GM21737 (cell line): ENCODE results near the gene TXNRD3.
A peak's percentile ranks its signal among the peaks of the same experiment; 100 is the strongest.

Experiments used
- ATAC-seq: cut with Tn5 transposase; IDR thresholded peaks from one replicate; pipeline ENCODE4 v1.9.1; 2021; ENCODE audit warnings: mild to moderate bottlenecking, moderate library complexity; ENCODE audit not compliant: unreplicated experiment

The TXNRD3 gene

DNA sequence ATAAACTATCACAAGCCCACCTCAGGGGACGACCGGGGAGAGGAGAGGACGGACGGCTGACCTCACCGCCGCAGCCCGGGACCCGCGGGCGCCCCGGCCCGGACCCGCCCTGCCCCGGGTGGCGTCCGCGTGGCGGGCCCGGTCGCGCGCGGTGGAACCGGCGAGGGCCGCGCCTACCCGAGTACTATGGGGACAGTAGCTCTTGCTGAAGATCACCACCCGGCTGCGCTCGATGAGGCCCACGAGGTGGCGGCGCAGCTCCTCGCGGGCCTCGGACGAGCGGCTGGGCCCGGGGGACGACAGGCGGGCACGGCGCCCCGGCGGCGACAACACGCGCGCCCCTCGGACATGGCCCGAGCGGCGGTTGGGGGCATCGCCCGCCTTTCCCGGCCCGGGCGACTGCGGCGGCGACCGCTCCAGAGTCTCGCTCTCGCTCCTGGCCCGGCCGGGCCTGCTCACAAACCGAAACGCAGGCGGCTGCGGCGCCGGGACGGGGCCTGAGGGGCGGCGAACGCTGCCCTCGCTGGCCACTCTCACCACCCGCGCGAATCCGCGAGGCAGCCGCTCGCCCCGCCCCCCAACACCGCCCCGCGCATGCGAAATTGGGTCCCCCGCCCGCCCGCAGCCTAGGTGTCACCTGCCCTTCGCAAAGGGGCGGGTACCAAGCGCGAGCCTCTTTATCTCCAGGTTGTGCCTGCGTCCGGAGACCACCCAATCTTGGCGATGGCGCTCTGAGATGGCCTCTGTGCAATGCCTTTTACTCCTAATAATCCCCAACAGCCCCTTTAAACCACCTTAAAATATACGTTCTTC is at the start of gene TXNRD3:
TXNRD3 (minus strand) TSS at position 554 of the 813 bp plus-strand sequence.
- ATAC-seq: no peak

DNA sequence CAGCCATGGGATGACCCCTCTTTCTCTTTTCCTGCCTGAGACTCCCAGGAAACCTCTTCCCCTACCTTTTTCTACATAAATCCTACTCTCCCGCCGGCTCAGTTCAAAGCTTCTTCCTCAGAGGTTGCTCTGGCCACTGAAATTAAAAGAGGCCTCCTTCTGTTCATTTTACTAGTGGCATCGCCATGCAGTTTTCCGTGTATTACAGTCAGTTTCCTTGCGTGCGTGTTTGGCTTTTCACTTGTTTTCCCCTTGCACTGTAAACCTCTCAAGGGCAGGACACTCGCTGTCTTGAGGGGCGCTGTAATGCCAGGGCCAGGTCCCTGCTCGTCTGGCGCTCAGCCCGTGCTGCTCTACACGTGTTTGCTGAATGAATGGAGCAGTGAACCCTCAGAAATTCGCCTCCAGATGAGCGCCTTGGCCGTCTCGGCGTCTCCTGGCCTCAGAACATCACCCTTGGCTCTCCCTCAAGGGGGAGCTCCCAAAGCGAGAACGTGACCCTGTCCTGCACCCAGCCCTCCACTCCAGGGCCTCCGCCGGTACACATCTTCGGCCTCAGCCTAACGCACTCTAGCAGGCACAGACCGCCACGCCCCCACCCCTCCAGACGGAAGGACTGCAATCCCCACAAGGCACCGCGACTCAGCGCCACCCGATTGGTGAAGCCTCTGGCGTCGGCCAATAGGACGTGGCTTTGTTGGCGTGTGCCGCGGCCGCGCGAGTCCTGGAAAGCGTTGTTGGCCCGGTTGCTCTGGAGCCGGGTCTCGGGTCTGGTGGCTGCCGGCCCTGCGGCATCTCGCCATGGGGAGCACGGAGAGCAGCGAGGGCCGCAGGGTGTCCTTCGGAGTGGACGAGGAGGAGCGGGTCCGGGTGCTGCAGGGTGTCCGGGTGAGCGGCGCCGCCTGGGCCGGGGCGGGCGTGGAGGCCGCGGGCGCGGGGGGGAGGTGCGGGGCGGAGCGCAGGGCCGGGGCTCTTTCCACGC is 48.9 kb upstream of the TXNRD3 start, which contains the start of gene CHCHD6:
CHCHD6 (plus strand) TSS at position 729 of the 982 bp plus-strand sequence; CDS start at position 802, 73 bp downstream.
- ATAC-seq: peak; percentile 95

DNA sequence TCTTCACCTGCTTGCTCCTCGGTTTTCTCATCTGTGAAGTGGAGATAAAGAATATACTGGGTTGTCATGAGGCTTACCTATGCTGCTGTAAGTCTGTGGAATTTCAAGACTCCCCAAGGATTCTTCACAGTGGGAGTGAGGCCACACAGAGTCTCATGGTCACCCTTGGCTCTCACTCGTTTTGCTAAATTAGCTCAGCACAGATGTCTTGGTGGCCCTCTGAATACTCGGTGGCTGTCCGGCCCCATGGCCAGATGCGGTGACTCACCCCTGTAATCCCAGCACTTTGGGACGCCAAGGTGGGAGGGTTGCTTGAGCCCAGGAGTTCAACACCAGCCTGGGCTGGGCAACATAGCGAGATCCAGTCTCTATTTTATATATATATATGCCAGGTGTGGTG is 44.1 kb upstream of the TXNRD3 start:
- no peak for ATAC-seq

DNA sequence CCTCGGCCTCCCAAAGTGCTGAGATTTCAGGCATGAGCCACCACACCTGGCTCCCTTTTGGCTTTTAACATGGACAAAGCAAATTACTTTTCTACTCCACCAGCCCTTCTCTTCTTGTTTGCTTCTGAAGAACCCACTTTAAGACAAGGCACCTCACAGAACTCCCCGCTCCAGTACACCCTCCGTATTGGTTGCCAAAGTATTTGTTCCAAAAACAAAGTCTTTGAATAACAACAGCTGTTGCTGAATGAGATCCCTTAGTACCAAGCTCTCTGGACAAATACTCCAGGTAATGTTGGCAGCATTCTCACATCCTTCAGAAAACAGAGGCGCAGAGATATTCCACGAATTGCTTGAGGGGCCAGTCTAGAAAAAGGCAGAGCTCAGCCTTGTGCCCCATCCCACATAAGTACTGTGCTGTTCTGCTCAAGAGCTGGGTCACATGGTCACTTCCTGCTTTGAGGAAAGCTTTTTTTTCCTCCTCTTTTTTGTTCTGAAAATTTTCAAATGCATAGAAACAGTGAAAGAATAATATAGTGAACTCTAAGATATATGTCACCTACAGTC is 41.9 kb upstream of the TXNRD3 start:
- ATAC-seq: no peak

DNA sequence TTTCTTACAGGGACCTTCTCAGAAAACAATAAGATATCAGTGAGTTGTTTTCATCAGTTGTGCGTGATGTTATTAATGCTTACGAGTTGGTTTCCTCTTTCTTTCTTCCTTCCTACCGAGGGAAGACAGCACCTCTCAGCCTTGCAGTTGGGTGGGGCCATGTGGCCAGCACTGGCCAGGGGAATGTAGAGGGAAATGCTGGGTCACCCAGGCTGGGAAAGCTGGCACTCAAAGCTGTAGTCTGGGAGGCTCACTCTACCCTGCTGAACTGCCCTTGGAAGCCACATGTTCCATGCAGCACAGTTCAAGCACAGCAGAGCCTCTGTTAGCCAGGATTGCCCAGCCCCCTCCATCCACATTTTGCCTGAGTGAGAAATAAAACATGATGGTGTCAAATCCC is 39.0 kb upstream of the TXNRD3 start:
- ATAC-seq: no peak

DNA sequence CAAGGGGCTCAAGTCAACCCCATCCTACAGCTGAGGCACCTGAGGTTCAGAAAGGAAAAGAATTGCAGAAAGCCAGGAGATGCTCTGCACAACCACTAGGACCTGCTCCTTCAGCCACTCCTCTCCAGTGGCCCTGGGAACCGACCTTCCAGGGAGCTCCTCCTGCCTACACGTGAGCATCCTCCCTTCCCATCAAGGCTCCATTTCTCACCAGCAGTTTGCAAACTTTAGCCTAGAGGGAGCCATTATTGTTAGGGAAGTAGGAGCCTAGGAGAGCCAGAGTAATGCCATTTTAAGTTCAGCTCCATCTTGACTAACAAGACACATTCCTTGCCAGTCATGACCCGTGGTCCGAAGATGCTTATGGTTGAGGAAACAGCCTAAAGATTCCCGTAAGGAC is 37.9 kb upstream of the TXNRD3 start:
- no peak for ATAC-seq

DNA sequence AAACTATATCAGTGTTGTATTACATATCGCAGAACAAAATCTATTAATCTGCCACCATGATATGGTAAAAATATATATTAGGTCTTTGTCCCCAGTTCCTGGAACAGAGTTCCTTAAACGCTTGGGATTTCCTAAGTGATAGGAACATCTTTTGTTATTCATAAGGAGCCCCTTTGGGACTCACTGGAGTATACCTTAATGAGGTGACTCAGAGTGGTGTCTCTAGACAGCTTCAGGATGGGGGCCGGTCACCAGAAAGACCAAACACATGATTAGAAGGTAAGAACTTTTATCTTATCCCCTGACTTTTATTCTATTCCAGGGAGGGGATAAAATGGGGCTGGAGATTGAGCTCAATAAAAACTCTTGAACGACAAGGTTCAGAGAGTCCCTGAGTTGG is 36.8 kb upstream of the TXNRD3 start:
- no peak for ATAC-seq

DNA sequence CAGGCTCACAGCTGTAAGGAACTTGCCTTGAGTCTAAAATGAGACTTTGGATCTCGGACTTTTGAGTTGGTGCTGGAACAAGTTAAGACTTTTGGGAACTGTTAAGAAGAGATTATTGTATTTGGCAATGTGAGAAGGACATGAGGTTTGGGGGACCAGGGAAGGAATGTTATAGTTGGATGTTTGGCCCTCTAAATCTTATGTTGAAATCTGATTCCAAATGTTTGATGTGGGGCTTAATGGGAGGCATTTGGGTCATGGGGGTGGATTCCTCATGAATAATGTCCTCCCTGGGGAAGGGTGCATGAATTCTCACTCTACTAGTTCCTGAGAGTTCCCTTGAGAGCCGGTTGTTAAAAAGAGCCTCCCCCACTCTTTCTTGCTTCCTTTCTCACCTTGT is 30.6 kb upstream of the TXNRD3 start:
- ATAC-seq: no peak

DNA sequence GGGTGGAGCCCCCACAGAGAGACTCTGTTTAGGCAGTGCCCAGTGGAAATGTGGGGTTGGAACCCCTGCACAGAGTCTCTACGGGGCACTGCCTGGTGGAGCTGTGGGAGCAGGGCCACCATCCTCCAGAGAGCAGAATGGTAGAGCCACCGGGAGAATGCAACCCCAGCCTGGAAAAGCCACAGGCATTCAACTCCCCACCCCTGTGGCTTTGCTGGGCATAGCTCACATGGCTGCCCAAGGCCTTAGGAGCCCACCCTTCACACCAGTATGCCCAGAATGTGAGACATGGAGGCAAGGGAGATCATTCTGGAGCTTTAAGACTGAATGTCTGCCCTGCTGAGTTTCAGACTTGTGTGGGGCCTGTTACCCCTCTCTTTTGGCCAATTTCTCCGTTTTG is 30.1 kb upstream of the TXNRD3 start:
- ATAC-seq: no peak

DNA sequence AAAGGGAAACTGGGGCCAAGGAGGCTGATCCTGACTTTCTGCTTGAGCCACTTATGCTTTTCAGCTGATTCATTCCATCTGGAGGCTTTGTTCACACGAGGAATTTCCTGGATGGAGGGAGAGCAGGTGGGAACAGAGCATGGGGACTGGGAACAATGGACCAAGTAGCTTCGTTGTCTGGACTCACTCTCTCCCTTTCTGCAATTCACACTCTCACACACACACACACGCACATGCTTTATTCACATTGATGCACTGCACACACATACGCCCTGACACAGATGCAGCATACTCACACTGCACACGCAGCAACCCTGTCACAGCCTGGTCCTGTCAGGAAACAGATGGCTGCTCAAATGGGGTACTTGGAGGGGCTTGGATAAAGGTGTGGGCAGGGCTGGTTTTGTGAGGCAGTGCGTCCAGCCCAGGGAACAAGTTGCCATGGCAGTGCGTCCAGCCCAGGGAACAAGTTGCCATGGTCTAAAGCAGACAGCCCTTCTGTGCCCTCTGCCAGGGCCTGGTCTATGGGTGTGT is 29.4 kb upstream of the TXNRD3 start:
- ATAC-seq: no peak

DNA sequence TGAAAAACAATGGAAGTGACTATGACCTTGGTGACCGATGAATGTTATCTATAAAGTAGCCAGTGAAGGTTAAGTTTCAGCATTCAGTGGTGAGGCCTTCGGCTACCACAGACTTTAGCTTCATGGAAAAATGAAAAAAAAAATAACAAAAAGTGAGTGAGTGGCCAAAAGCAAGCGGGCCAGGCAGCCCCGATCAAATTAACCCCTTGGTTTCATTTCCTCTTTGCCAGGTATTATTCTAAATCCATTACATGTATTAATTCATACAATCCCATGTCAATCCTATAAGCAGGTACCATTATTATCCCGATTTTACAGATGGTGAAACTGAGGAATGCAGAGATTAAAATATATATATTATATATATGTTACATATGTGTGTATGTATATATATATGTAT is 28.1 kb upstream of the TXNRD3 start:
- ATAC-seq: no peak

DNA sequence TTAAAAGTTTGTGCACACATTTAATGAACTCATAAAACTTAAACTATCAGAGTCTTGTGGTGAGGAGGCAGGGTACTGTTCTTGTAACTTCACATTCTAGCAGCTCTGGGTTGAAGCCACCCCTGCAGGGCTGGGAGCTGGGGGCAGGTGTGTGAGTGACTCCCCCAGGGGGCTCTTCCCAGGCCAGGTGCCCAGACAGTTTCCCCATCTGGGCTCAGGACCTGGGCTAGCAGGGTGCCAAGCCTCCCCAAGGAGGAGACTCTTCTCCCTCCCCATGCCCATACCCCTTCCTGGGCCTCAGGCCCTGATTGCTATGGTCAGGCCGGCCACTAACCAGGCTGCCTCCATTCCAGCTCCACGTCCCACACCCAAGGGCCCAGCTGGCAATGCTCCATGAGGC is 27.1 kb upstream of the TXNRD3 start:
- ATAC-seq: no peak

DNA sequence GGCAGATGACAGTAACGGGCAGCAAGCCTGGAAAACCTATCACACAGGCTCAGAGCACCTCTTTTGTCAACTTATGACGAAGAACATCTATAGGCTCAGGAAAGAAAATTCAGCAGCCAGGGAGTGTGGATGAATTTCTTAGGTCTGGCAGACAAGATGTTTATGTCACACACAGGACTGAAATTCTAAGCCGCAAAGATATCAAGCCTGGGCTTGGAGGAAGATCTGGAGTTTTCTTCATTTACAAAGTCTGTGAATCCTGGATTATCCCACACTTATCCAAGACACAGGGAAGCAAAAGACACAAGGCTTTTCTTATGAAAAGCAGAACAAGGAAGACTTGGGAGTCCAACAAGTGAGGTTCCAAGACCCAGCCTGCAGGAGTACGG is 25.7 kb upstream of the TXNRD3 start:
- no peak for ATAC-seq

DNA sequence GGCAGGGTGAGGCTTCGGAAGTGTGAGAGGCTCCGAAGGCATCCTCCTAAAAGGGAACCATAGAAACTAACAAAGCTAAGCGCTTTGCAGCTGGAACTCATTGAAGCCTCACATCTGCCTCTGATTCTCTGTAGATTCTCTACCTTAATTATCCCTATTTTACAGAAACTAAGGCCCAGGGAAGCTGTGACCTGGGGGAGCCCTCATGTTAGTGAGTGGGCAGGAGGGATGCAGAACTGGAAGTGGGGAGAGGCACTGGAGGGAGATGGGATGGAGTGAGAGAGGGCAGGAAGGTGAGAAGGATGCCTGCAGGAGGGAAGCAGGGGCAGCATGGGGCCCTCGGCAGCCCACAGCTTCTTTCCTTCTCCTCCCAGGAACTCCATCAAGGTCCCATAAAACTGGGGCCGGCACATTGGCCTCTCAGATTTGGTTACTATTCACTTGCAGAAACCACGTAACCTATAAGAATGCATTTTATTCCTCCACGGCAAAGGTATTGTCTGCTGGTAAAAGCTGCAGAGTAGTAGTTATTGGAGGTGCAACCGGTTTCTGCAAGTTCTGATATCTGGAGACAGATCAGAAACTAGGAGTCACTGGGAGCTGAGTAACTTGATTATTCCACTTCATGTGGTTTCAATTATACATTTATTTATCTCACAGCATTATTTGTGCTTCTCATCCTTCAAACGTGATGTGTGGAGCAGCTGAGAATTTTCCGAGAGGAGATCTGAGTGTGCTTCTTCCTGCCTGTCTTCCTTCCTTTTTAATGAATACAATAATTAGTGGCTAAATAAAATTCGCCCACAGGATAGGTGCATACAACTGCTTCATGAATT is 25.1 kb upstream of the TXNRD3 start:
- no peak for ATAC-seq

DNA sequence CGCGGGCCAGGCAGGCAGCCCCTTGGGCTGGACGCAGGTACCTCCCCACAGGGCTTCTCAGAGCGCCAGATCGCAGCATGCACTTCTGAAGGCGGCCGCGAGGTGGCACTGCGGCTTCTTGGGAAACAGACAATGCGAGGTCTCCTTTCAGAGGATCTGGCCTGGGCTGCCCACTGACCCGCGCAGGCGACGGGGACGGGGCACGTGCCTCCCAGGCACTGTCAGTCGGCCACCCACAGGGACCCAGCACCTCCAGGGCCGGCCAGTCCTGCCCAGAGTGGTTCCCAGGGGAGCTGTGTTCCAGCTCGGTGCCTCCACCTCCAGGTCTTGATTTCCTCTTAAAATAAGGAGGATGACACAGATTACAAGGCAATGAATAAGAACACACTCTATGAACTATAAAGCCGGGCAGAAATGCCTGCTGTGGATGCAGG is 24.4 kb upstream of the TXNRD3 start:
- ATAC-seq: no peak

DNA sequence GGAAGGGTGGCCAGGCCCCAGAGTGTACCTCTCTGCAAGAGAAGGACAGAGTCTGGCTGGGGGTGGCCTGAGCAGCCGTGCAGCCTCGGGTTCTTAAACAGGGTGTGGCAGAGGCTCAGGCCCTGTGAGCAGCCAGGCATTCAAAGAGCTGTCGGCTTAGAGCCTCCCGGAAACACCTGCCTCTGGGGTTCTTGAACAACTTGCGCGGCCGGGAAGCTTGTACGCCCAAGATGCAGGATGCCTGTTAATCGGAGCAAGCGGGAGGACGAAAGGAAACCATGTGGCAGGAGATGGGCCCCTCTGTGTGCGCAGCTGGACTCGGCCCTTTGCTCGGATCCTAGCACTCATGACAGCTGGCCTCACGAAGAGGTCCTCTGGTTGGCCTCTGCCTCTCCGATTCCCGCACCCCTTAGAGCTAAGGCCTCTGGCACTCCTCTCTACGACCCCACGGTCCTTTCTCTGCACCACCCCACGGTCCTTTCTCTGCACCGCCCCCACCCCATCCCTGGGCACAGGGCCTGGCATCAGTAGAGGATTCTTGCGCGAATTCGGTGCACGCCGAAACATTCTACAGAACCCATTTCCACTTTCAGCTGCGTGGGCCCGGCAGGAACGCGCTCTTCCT is 23.9 kb upstream of the TXNRD3 start:
- no peak for ATAC-seq

DNA sequence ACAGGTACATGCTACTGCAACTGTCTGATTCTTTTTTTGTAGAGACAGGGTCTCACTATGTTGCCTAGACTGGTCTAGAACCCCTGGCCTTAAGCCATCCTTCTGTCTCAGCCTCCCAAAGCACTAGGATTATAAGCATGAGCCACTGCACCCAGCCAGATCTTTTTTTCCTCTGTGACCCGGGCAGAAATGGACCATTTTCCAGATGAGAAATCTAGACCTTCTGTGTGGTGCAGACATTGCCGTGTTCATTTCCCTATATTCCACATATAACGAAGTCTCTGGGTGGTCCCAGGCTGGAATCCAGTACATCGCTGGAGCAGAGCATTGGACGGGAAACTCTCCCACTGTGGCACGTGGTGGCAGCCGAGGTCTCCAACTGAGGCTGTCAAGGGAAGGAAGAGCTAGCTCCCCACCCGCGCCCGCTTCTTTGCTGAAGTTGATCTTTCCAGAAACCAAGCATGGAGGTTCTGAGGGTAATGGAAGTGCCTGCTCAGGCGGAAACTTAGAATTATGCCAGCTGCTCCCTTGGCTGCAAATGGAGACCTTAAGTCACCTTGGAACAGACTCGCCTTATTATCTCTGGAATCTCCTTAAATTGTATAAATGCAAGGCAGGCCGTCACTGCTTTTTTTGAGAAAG is 23.1 kb upstream of the TXNRD3 start:
- no peak for ATAC-seq

DNA sequence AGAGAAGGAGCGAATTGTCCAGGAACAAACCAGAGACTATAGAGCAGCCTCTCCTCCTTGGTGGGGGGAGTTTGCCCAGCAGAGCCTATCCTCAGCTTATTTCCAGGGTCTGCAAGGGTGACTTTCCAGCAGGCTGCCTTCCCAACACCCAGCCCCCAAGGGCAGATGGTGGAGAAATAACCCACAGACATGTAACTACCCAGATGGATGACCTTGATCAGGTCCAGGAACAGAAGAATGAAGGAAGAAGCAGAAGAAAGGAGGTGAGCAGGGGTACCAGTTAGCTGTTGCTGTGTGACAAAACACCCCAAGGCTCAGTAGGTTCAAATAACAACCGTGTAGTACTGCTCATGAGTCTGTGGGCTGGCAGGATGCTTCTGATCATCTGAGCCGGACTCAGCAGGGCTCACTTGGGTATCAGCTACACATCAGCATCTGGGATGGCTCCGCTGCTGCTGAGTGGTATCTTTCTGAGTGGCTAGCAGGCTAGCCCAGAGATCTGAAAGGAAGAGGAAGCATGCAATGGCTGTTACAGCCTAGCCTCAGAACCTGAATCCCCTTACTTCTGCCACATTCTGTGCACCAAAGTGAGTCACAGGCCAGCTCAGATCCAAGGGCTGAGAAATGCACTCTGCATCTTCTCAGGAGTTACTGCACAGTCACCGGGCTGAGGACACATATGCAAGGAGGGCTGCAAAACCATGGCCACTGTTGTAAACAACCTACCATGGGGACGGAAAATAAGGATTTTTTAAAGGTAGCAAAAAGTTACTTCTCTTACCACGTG is 22.2 kb upstream of the TXNRD3 start:
- ATAC-seq: no peak

DNA sequence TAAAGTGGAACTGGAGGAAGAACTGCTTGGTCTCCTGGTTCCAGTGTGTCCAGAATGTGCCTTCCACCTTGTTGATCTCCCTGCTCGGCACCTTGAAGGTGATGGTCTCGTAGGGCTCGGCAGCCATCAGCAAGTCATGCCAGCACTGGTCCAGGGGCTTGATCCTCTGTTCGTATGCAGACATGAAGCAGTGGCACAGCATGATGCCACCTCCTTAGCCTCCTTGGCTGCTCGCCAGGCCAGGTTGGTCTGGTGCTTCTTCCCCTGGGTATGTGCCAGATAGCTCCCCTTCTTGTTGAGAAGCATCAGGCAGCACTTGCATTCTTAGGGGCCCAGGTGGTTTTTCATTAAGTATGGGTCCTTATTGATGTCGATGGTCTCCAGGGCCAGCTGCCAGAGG is 17.8 kb upstream of the TXNRD3 start:
- ATAC-seq: no peak
